H1 (cell line): Measurements from ENCODE around the gene KIN. TPM values are rescaled to one million over a fixed set of nuclear protein-coding genes. Genes with fewer than 3 reads are reported as not detected.

Experiments used
- BRCA1 ChIP-seq: IDR thresholded peaks from 2 replicates; pipeline ENCODE4 v1.6.1; 2012; ENCODE audit warnings: low read depth, low read length, improper control_type of control experiment
- CEBPB ChIP-seq: IDR thresholded peaks from 2 replicates; pipeline ENCODE4 v1.6.1; 2012; ENCODE audit warnings: low read depth, low read length
- CHD2 ChIP-seq: IDR thresholded peaks from 2 replicates; pipeline ENCODE4 v1.6.1; 2012; ENCODE audit warnings: low read length, improper control_type of control experiment
- EGR1 ChIP-seq: IDR thresholded peaks from 2 replicates; pipeline ENCODE4 v1.6.1; 2011; ENCODE audit warnings: low read depth, low read length, borderline replicate concordance
- GABPA ChIP-seq: IDR thresholded peaks from 2 replicates; pipeline ENCODE4 v1.6.1; 2011; ENCODE audit warnings: mild to moderate bottlenecking, low read length, moderate library complexity, borderline replicate concordance; ENCODE audit not compliant: insufficient read depth
- KDM4A ChIP-seq: IDR thresholded peaks from one replicate; pipeline ENCODE4 v1.7.1; 2012; ENCODE audit warnings: low read depth, mild to moderate bottlenecking, moderate library complexity, low read length, inconsistent platforms; ENCODE audit not compliant: severe bottlenecking
- KDM5A ChIP-seq: fragments of 200-600 bp; IDR thresholded peaks from 2 replicates; pipeline ENCODE4 v1.7.1; 2012; ENCODE audit warnings: mild to moderate bottlenecking, low read length, inconsistent platforms, mixed read lengths
- NRF1 ChIP-seq: IDR thresholded peaks from 2 replicates; pipeline ENCODE4 v1.6.1; 2011; ENCODE audit warnings: mild to moderate bottlenecking, low read depth, low read length, improper control_type of control experiment
- PHF8 ChIP-seq: fragments of 200-600 bp; sonication (generic); conservative IDR thresholded peaks from 2 replicates; pipeline ENCODE4 v1.7.1; 2012; ENCODE audit warnings: low read depth, mild to moderate bottlenecking, inconsistent platforms, low read length, moderate library complexity
- POLR2A ChIP-seq, 2 experiments: IDR thresholded peaks; 1 replicate in 1 of 2; 2 replicates in 1 of 2; pipeline ENCODE4 v1.6.1; 2011; ENCODE audit warnings: low read depth in 2 of 2, low read length in 2 of 2, mild to moderate bottlenecking in 2 of 2; ENCODE audit errors: control extremely low read depth in 1 of 2
- POLR2AphosphoS5 ChIP-seq: IDR thresholded peaks from 2 replicates; pipeline ENCODE4 v1.6.1; 2011; ENCODE audit warnings: low read depth, low read length
- RBBP5 ChIP-seq: IDR thresholded peaks from 2 replicates; pipeline ENCODE4 v1.7.1; 2012; ENCODE audit warnings: low read depth, mild to moderate bottlenecking, inconsistent platforms, low read length, moderate library complexity, borderline replicate concordance
- TAF1 ChIP-seq: IDR thresholded peaks from 2 replicates; pipeline ENCODE4 v1.6.1; 2011; ENCODE audit warnings: mild to moderate bottlenecking, low read depth, low read length
- TAF7 ChIP-seq: optimal IDR thresholded peaks from 2 replicates; pipeline ENCODE3; 2011; ENCODE audit warnings: low read depth, mild to moderate bottlenecking, inconsistent platforms, low read length, moderate library complexity, borderline replicate concordance
- TBP ChIP-seq: IDR thresholded peaks from 2 replicates; pipeline ENCODE4 v1.6.1; 2011; ENCODE audit warnings: low read depth, low read length, improper control_type of control experiment
- TCF12 ChIP-seq: IDR thresholded peaks from 2 replicates; pipeline ENCODE4 v1.6.1; 2011; ENCODE audit warnings: low read depth, mild to moderate bottlenecking, low read length
- polyA plus RNA-seq, 7 experiments: library from polyadenylated mRNA; depleted of rRNA in 3 of 7; stranded (reverse) in 5 of 7; unstranded in 2 of 7; fragments of >200 nt in 5 of 7; fragments of 200-250 nt in 2 of 7; gene quantifications; 1 replicate in 5 of 7; 2 replicates in 1 of 7; 4 replicates in 1 of 7; pipeline versions ENCODE4 v1.2.1 to v1.2.3, GENCODE V29; 2011 to 2013; ENCODE audit warnings: missing spikeins in 2 of 7, mixed read lengths in 2 of 7
- total RNA-seq: library from RNA; stranded (reverse); fragmentation: NEBNext Ultra II Directional; extraction: Animal tissue kit (Norgen Biotek cat#: 25700); gene quantifications from 2 replicates; pipeline ENCODE4 v1.2.1, GENCODE V29; 2021
- TF ChIP-seq, protein P1 (sequence below): IDR thresholded peaks from 2 replicates; pipeline ENCODE4 v1.6.1; 2012; ENCODE audit warnings: inconsistent platforms

The KIN gene
- total and polyA plus RNA-seq, 2 of the 8 experiments (the other 6 are each of a cell fraction or from before 2014, with no cell fraction given), result 3.7 to 16.5 TPM

DNA sequence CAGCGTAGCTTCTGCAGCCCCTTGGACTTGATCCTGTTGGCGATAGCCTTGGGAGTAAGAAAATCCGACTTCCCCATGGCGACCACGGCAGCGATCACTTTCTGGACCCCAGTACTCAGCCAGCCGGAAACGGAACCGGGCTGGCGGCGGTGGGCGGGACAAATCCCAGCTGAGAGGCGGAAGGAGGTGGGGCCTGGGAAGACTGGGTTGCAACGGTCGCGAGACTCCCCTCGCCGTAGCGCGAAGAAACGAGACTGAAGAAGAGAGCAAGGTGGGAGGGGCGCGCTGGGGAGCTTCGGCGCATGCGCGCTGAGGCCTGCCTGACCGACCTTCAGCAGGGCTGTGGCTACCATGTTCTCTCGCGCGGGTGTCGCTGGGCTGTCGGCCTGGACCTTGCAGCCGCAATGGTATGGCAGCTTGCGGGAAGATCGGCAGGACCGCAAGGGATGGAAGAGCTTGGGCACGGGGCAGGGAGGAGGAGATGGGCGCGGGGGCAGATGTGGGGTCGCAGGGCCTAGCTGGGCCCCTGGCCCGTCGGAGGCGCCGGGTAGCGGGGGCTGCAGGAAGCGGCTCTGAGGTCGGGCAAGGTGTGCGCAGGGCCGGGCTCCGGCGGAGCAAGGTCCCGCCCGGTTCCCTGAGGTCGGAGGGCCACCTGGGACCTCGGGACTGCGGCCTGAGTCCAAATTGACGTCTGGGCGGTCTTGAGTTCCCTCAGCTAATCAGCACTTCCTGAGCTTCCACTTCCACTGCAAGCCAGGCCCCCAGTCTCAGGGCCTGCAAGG, at the start of gene KIN, which contains the start of gene ATP5F1C (continued):
- TF ChIP-seq EGR1 (peak; percentile 33; the same call in 1 of the 2 replicates), CHD2 (peak; percentile 99), BRCA1 (peak; percentile 95), KDM5A (no peak), TAF7 (peak; percentile 6), RBBP5 (peak; percentile 77; the same call in 1 of the 2 replicates), TCF12 (no peak), TBP (peak; percentile 64; the same call in 1 of the 2 replicates), NRF1 (peak; percentile 54), KDM4A (peak; percentile 48), CEBPB (no peak), POLR2A (IDR thresholded peaks at IDR 0.05; ENCODE audit: control extremely low read depth in 1 of 2, low read depth in 2 of 2, low read length in 2 of 2) (peak in 1 of 2 experiments; percentile 81; a peak in 2 of 3 replicates), GABPA (peak; percentile 74; the same call in 1 of the 2 replicates), TAF1 (peak; percentile 84), POLR2AphosphoS5 (peak; percentile 94), PHF8 (peak; percentile 83)
- TF ChIP-seq, protein P1, sequence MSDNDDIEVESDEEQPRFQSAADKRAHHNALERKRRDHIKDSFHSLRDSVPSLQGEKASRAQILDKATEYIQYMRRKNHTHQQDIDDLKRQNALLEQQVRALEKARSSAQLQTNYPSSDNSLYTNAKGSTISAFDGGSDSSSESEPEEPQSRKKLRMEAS, result peak; percentile 51
